Measurements from ENCODE around the gene MSANTD1. TPM values are rescaled to one million over a fixed set of nuclear protein-coding genes. Genes with fewer than 3 reads are reported as not detected.

Gene MSANTD1
- polyA plus RNA-seq, 1 donor from 2014 or later = 12.7 TPM

- Histone ChIP-seq H4K20me1 (ENCODE audit: insufficient read depth) (no peaks in the 10 kb centered on the region), H3K9me3 (ENCODE audit: low read length) (no peaks in the 10 kb centered on the region), H2AFZ (ENCODE audit: low read depth, low read length) (no peak overlapping the region), H3K79me2 (replicated peaks; ENCODE audit: insufficient read depth, low read length) (no peaks in the 10 kb centered on the region), H3K27ac (ENCODE audit: low read length) (no peak overlapping the region), H3K36me3 (ENCODE audit: insufficient read depth, low read length) (no peaks in the 10 kb centered on the region), H3K4me2 (ENCODE audit: low read length) (no peak overlapping the region), H3F3A (ENCODE audit: insufficient read depth, low read length, poor library complexity, severe bottlenecking) (peaks cover 5% of the 10 kb centered on the region), H3K9ac (ENCODE audit: low read length) (no peak overlapping the region), H3K9me2 (ENCODE audit: insufficient read depth, low read length) (no peaks in the 10 kb centered on the region), H3K27me3 (ENCODE audit: insufficient read depth, low read depth, low read length) (no peaks in the 10 kb centered on the region), H3K4me3 (ENCODE audit: low read length) (no peak overlapping the region)
- TF ChIP-seq MXI1 (conservative IDR thresholded peaks at IDR 0.05; ENCODE audit: poor library complexity, severe bottlenecking) = no peak
- no peak for TF ChIP-seq REST (IDR thresholded peaks at IDR 0.05; ENCODE audit: borderline replicate concordance)
- TF ChIP-seq RAD21 (conservative IDR thresholded peaks at IDR 0.05) = no peak
- TF ChIP-seq POLR2AphosphoS5 (IDR thresholded peaks at IDR 0.05) = no peak
- no peak for TF ChIP-seq SMC3 (conservative IDR thresholded peaks at IDR 0.05; ENCODE audit: poor library complexity)
- TF ChIP-seq TAF1 (IDR thresholded peaks at IDR 0.05; ENCODE audit: low read depth) = no peak
- TF ChIP-seq EZH2 (IDR thresholded peaks at IDR 0.05; ENCODE audit: borderline replicate concordance, insufficient read depth, low read length, poor library complexity, severe bottlenecking) = no peak
- no peak for TF ChIP-seq EP300 (conservative IDR thresholded peaks at IDR 0.05; ENCODE audit: poor library complexity, severe bottlenecking)
- TF ChIP-seq CTCF (IDR thresholded peaks at IDR 0.05; ENCODE audit: poor library complexity, severe bottlenecking) = no peak
These were observed 4.1 kb downstream of the MSANTD1 start for GRCh38 chr4:3252831-3253641.

DNA sequence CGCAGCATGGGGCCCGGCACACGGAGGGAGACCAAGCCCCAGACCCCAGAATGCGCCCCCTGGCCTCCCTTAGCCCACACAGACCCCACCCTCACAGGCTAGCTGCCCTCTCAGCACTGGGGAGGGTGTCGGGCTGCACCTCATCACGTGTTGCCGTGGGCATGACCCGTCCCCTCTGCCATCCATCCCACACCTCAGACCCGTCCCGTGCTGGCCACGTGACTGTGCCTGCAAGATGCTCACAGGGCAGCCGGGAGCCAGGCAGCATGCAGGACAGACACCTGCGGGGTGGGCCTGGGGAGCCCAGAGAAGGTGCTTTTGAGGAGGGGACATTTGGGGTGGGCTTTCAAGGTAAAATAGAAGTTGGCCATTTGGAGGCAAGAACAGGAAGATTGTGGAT lies 4.8 kb downstream of the MSANTD1 start:
- Histone ChIP-seq H3K9me2 (ENCODE audit: insufficient read depth, low read length) (no peaks in the 10 kb centered on the region), H2AFZ (ENCODE audit: low read depth, low read length) (no peak overlapping the region), H3K9me3 (ENCODE audit: low read length) (no peaks in the 10 kb centered on the region), H3K9ac (ENCODE audit: low read length) (no peak overlapping the region), H3K4me2 (ENCODE audit: low read length) (no peak overlapping the region), H3K79me2 (replicated peaks; ENCODE audit: insufficient read depth, low read length) (no peaks in the 10 kb centered on the region), H3F3A (ENCODE audit: insufficient read depth, low read length, poor library complexity, severe bottlenecking) (peaks cover 5% of the 10 kb centered on the region), H3K4me3 (ENCODE audit: low read length) (no peak overlapping the region), H3K27me3 (ENCODE audit: insufficient read depth, low read depth, low read length) (no peaks in the 10 kb centered on the region), H4K20me1 (ENCODE audit: insufficient read depth) (no peaks in the 10 kb centered on the region), H3K27ac (ENCODE audit: low read length) (no peak overlapping the region), H3K36me3 (ENCODE audit: insufficient read depth, low read length) (no peaks in the 10 kb centered on the region)
- TF ChIP-seq REST (IDR thresholded peaks at IDR 0.05; ENCODE audit: borderline replicate concordance) = no peak
- no peak for TF ChIP-seq POLR2AphosphoS5 (IDR thresholded peaks at IDR 0.05)
- no peak for TF ChIP-seq EZH2 (IDR thresholded peaks at IDR 0.05; ENCODE audit: borderline replicate concordance, insufficient read depth, low read length, poor library complexity, severe bottlenecking)
- TF ChIP-seq TAF1 (IDR thresholded peaks at IDR 0.05; ENCODE audit: low read depth) = no peak
- TF ChIP-seq RAD21 (conservative IDR thresholded peaks at IDR 0.05) = no peak
- TF ChIP-seq SMC3 (conservative IDR thresholded peaks at IDR 0.05; ENCODE audit: poor library complexity) = no peak
- no peak for TF ChIP-seq MXI1 (conservative IDR thresholded peaks at IDR 0.05; ENCODE audit: poor library complexity, severe bottlenecking)
- TF ChIP-seq CTCF (IDR thresholded peaks at IDR 0.05; ENCODE audit: poor library complexity, severe bottlenecking) = no peak
- no peak for TF ChIP-seq EP300 (conservative IDR thresholded peaks at IDR 0.05; ENCODE audit: poor library complexity, severe bottlenecking)

Measured in neural cell (in vitro differentiated cells).